Measurements from ENCODE around the gene ADAR.

ADAR gene

GRCh38 chr1:154586231-154586630 is 21.8 kb downstream of the ADAR start:
- Histone ChIP-seq H3K9ac (ENCODE audit: low read length in 5 of 5) (no peak overlapping the region), H3K27me3 (ENCODE audit: control insufficient read depth in 5 of 5, insufficient read depth in 4 of 5, low read length in 5 of 5) (no peaks in the 10 kb centered on the region), H3K9me3 (ENCODE audit: control insufficient read depth in 5 of 5, low read length in 5 of 5) (no peaks in the 10 kb centered on the region), H3K4me1 (ENCODE audit: control insufficient read depth in 5 of 5, insufficient read depth in 5 of 5, low read length in 5 of 5) (no peaks in the 10 kb centered on the region), H3K36me3 (ENCODE audit: control insufficient read depth in 5 of 5, insufficient read depth in 5 of 5, low read length in 5 of 5) (peaks cover 28 to 98% (median 97%) of the 10 kb centered on the region in 5 donors), H3K4me3 (ENCODE audit: low read depth in 1 of 5, low read length in 5 of 5) (no peak overlapping the region), H3K27ac (ENCODE audit: low read depth, low read length) (no peak overlapping the region)

GRCh38 chr1:154584267-154584994 is 23.6 kb downstream of the ADAR start:
- no peak overlapping the region for H3K9ac ChIP-seq (ENCODE audit: low read length in 5 of 5)
- H3K27me3 ChIP-seq (ENCODE audit: control insufficient read depth in 5 of 5, insufficient read depth in 4 of 5, low read length in 5 of 5) = no peaks in the 10 kb centered on the region
- H3K9me3 ChIP-seq (ENCODE audit: control insufficient read depth in 5 of 5, low read length in 5 of 5) = no peaks in the 10 kb centered on the region
- H3K4me1 ChIP-seq (ENCODE audit: control insufficient read depth in 5 of 5, insufficient read depth in 5 of 5, low read length in 5 of 5) = no peaks in the 10 kb centered on the region
- H3K27ac ChIP-seq (ENCODE audit: low read depth, low read length) = no peak overlapping the region
- no peak overlapping the region for H3K4me3 ChIP-seq (ENCODE audit: low read depth in 1 of 5, low read length in 5 of 5)
- H3K36me3 ChIP-seq (ENCODE audit: control insufficient read depth in 5 of 5, insufficient read depth in 5 of 5, low read length in 5 of 5) = peaks cover 28 to 99% (median 98%) of the 10 kb centered on the region in 5 donors

- Histone ChIP-seq H3K27ac (ENCODE audit: low read depth, low read length) (no peak overlapping the region), H3K9ac (ENCODE audit: low read length in 5 of 5) (no peak overlapping the region), H3K27me3 (ENCODE audit: control insufficient read depth in 5 of 5, insufficient read depth in 4 of 5, low read length in 5 of 5) (no peaks in the 10 kb centered on the region), H3K36me3 (ENCODE audit: control insufficient read depth in 5 of 5, insufficient read depth in 5 of 5, low read length in 5 of 5) (peaks cover 27 to 99% (median 97%) of the 10 kb centered on the region in 5 donors), H3K4me3 (ENCODE audit: low read depth in 1 of 5, low read length in 5 of 5) (no peak overlapping the region), H3K9me3 (ENCODE audit: control insufficient read depth in 5 of 5, low read length in 5 of 5) (no peaks in the 10 kb centered on the region), H3K4me1 (ENCODE audit: control insufficient read depth in 5 of 5, insufficient read depth in 5 of 5, low read length in 5 of 5) (peaks cover 0 to 4% (median 0%) of the 10 kb centered on the region in 5 donors)
Measured at GRCh38 chr1:154583773-154584172, 24.2 kb downstream of the ADAR start.

- H3K4me1 ChIP-seq (ENCODE audit: control insufficient read depth in 5 of 5, insufficient read depth in 5 of 5, low read length in 5 of 5) = peaks cover 0 to 13% (median 0%) of the 10 kb centered on the region in 5 donors
- no peak overlapping the region for H3K9ac ChIP-seq (ENCODE audit: low read length in 5 of 5)
- H3K4me3 ChIP-seq (ENCODE audit: low read depth in 1 of 5, low read length in 5 of 5) = no peak overlapping the region
- no peak overlapping the region for H3K27ac ChIP-seq (ENCODE audit: low read depth, low read length)
- peaks cover 22 to 98% (median 94%) of the 10 kb centered on the region in 5 donors for H3K36me3 ChIP-seq (ENCODE audit: control insufficient read depth in 5 of 5, insufficient read depth in 5 of 5, low read length in 5 of 5)
- H3K27me3 ChIP-seq (ENCODE audit: control insufficient read depth in 5 of 5, insufficient read depth in 4 of 5, low read length in 5 of 5) = no peaks in the 10 kb centered on the region
- H3K9me3 ChIP-seq (ENCODE audit: control insufficient read depth in 5 of 5, low read length in 5 of 5) = no peaks in the 10 kb centered on the region
Measured at GRCh38 chr1:154582885-154583284, 25.1 kb downstream of the ADAR start.

- Histone ChIP-seq H3K4me1 (ENCODE audit: control insufficient read depth in 5 of 5, insufficient read depth in 5 of 5, low read length in 5 of 5) (peaks cover 0 to 18% (median 0%) of the 10 kb centered on the region in 5 donors), H3K27ac (ENCODE audit: low read depth, low read length) (no peak overlapping the region), H3K36me3 (ENCODE audit: control insufficient read depth in 5 of 5, insufficient read depth in 5 of 5, low read length in 5 of 5) (peaks cover 22 to 87% (median 83%) of the 10 kb centered on the region in 5 donors), H3K4me3 (ENCODE audit: low read depth in 1 of 5, low read length in 5 of 5) (no peak overlapping the region), H3K27me3 (ENCODE audit: control insufficient read depth in 5 of 5, insufficient read depth in 4 of 5, low read length in 5 of 5) (no peaks in the 10 kb centered on the region), H3K9me3 (ENCODE audit: control insufficient read depth in 5 of 5, low read length in 5 of 5) (no peaks in the 10 kb centered on the region), H3K9ac (ENCODE audit: low read length in 5 of 5) (no peak overlapping the region)
Measured at GRCh38 chr1:154581766-154582165, 26.2 kb downstream of the ADAR start.

GRCh38 chr1:154579374-154579773 is 28.6 kb downstream of the ADAR start:
- Histone ChIP-seq H3K4me3 (ENCODE audit: low read depth in 1 of 5, low read length in 5 of 5) (no peak overlapping the region), H3K27me3 (ENCODE audit: control insufficient read depth in 5 of 5, insufficient read depth in 4 of 5, low read length in 5 of 5) (no peaks in the 10 kb centered on the region), H3K9ac (ENCODE audit: low read length in 5 of 5) (no peak overlapping the region), H3K9me3 (ENCODE audit: control insufficient read depth in 5 of 5, low read length in 5 of 5) (no peaks in the 10 kb centered on the region), H3K27ac (ENCODE audit: low read depth, low read length) (no peak overlapping the region), H3K36me3 (ENCODE audit: control insufficient read depth in 5 of 5, insufficient read depth in 5 of 5, low read length in 5 of 5) (peaks cover 13 to 64% (median 59%) of the 10 kb centered on the region in 5 donors), H3K4me1 (ENCODE audit: control insufficient read depth in 5 of 5, insufficient read depth in 5 of 5, low read length in 5 of 5) (peaks cover 0 to 18% (median 0%) of the 10 kb centered on the region in 5 donors)

- no peak overlapping the region for H3K27ac ChIP-seq (ENCODE audit: low read depth, low read length)
- peaks cover 0 to 18% (median 0%) of the 10 kb centered on the region in 5 donors for H3K4me1 ChIP-seq (ENCODE audit: control insufficient read depth in 5 of 5, insufficient read depth in 5 of 5, low read length in 5 of 5)
Measured at GRCh38 chr1:154578058-154578418, 29.9 kb downstream of the ADAR start.

GRCh38 chr1:154577346-154578057 is 30.5 kb downstream of the ADAR start:
- no peak overlapping the region for H3K27ac ChIP-seq (ENCODE audit: low read depth, low read length)
- no peak overlapping the region for H3K9ac ChIP-seq (ENCODE audit: low read length in 5 of 5)
- peaks cover 0 to 18% (median 0%) of the 10 kb centered on the region in 5 donors for H3K4me1 ChIP-seq (ENCODE audit: control insufficient read depth in 5 of 5, insufficient read depth in 5 of 5, low read length in 5 of 5)
- H3K9me3 ChIP-seq (ENCODE audit: control insufficient read depth in 5 of 5, low read length in 5 of 5) = no peaks in the 10 kb centered on the region
- H3K4me3 ChIP-seq (ENCODE audit: low read depth in 1 of 5, low read length in 5 of 5) = no peak overlapping the region
- H3K27me3 ChIP-seq (ENCODE audit: control insufficient read depth in 5 of 5, insufficient read depth in 4 of 5, low read length in 5 of 5) = peaks cover 0 to 6% (median 4%) of the 10 kb centered on the region in 5 donors
- H3K36me3 ChIP-seq (ENCODE audit: control insufficient read depth in 5 of 5, insufficient read depth in 5 of 5, low read length in 5 of 5) = peaks cover 6 to 45% (median 41%) of the 10 kb centered on the region in 5 donors

More at GRCh38 chr1:154578058-154578418, 29.9 kb downstream of the ADAR start:
- H3K9ac ChIP-seq (ENCODE audit: low read length in 5 of 5) = peak overlapping the region in 1 of 5 donors; percentile 14
- peaks cover 0 to 5% (median under 1%) of the 10 kb centered on the region in 5 donors for H3K27me3 ChIP-seq (ENCODE audit: control insufficient read depth in 5 of 5, insufficient read depth in 4 of 5, low read length in 5 of 5)
- H3K9me3 ChIP-seq (ENCODE audit: control insufficient read depth in 5 of 5, low read length in 5 of 5) = no peaks in the 10 kb centered on the region
- no peak overlapping the region for H3K4me3 ChIP-seq (ENCODE audit: low read depth in 1 of 5, low read length in 5 of 5)
- peaks cover 6 to 50% (median 46%) of the 10 kb centered on the region in 5 donors for H3K36me3 ChIP-seq (ENCODE audit: control insufficient read depth in 5 of 5, insufficient read depth in 5 of 5, low read length in 5 of 5)

GRCh38 chr1:154575951-154576566 is 31.9 kb downstream of the ADAR start:
- peaks cover 0 to 10% (median 6%) of the 10 kb centered on the region in 5 donors for H3K27me3 ChIP-seq (ENCODE audit: control insufficient read depth in 5 of 5, insufficient read depth in 4 of 5, low read length in 5 of 5)
- peaks cover 3 to 32% (median 29%) of the 10 kb centered on the region in 5 donors for H3K36me3 ChIP-seq (ENCODE audit: control insufficient read depth in 5 of 5, insufficient read depth in 5 of 5, low read length in 5 of 5)
- H3K4me3 ChIP-seq (ENCODE audit: low read depth in 1 of 5, low read length in 5 of 5) = no peak overlapping the region
- peaks cover 0 to 18% (median 0%) of the 10 kb centered on the region in 5 donors for H3K4me1 ChIP-seq (ENCODE audit: control insufficient read depth in 5 of 5, insufficient read depth in 5 of 5, low read length in 5 of 5)
- H3K27ac ChIP-seq (ENCODE audit: low read depth, low read length) = no peak overlapping the region
- H3K9me3 ChIP-seq (ENCODE audit: control insufficient read depth in 5 of 5, low read length in 5 of 5) = no peaks in the 10 kb centered on the region
- H3K9ac ChIP-seq (ENCODE audit: low read length in 5 of 5) = no peak overlapping the region
